ENCODE data around the gene ALMS1.
A peak's percentile ranks its signal among the peaks of the same experiment; 100 is the strongest.
"Not testable (repeated sequence)": the region's sequence is repeated elsewhere in the genome, so short reads cannot be mapped to it uniquely, and the experiment has no call there.

ALMS1 gene, protein sequence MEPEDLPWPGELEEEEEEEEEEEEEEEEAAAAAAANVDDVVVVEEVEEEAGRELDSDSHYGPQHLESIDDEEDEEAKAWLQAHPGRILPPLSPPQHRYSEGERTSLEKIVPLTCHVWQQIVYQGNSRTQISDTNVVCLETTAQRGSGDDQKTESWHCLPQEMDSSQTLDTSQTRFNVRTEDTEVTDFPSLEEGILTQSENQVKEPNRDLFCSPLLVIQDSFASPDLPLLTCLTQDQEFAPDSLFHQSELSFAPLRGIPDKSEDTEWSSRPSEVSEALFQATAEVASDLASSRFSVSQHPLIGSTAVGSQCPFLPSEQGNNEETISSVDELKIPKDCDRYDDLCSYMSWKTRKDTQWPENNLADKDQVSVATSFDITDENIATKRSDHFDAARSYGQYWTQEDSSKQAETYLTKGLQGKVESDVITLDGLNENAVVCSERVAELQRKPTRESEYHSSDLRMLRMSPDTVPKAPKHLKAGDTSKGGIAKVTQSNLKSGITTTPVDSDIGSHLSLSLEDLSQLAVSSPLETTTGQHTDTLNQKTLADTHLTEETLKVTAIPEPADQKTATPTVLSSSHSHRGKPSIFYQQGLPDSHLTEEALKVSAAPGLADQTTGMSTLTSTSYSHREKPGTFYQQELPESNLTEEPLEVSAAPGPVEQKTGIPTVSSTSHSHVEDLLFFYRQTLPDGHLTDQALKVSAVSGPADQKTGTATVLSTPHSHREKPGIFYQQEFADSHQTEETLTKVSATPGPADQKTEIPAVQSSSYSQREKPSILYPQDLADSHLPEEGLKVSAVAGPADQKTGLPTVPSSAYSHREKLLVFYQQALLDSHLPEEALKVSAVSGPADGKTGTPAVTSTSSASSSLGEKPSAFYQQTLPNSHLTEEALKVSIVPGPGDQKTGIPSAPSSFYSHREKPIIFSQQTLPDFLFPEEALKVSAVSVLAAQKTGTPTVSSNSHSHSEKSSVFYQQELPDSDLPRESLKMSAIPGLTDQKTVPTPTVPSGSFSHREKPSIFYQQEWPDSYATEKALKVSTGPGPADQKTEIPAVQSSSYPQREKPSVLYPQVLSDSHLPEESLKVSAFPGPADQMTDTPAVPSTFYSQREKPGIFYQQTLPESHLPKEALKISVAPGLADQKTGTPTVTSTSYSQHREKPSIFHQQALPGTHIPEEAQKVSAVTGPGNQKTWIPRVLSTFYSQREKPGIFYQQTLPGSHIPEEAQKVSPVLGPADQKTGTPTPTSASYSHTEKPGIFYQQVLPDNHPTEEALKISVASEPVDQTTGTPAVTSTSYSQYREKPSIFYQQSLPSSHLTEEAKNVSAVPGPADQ (N-terminal part only)

DNA sequence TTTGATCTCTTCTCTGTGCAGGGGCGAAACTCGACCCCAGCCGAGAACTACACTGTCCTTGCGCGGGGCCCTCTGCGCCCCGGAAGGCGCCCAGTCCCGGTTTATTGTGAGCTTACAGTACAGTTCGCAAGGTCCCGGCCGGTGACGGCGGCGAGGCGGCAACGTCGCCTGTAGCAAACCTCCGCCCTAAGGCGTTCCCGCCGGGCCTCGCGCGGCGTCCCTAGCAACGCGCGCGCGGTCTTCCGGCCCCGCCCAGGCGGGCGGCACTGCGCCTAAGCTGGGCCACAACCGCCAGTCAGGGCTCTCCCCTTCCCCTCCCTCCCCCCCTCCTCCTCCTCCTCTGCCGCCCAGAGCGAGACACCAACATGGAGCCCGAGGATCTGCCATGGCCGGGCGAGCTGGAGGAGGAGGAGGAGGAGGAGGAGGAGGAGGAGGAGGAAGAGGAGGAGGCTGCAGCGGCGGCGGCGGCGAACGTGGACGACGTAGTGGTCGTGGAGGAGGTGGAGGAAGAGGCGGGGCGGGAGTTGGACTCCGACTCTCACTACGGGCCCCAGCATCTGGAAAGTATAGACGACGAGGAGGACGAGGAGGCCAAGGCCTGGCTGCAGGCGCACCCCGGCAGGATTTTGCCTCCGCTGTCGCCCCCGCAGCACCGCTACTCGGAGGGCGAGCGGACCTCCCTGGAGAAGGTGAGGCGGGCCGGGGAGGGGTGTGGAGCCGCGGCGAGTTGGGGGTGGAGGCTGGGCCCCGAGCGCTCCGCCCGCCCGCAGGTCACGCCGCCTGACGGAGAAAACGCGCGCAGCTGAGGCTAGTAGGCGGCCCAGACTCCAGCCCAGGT, at the start of gene ALMS1:
ALMS1 (plus strand) TSS at position 333 of the 838 bp plus-strand sequence; CDS start at position 366, 33 bp downstream.
- peak; percentile 61 to 95 (median 85) for DNase-seq

DNA sequence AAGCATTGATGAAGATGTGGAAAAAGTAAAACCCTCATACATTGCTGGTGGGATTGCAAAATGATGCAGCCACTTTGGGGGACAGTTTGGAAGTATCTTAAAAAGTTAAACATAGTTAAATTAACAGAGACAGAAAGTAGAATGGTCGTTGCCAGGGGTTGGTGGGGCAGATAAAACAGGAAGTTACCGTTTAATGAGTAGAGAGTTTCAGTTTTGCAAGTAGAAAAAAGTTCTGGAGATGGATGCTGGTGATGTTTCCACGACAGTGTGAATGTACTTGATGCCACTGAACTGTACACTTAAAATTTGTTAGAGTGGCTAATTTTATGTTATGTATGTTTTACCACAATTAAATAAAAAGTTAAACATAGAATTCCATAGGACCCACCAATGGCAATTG, 47.8 kb upstream of the ALMS1 start:
- no peak for DNase-seq

DNA sequence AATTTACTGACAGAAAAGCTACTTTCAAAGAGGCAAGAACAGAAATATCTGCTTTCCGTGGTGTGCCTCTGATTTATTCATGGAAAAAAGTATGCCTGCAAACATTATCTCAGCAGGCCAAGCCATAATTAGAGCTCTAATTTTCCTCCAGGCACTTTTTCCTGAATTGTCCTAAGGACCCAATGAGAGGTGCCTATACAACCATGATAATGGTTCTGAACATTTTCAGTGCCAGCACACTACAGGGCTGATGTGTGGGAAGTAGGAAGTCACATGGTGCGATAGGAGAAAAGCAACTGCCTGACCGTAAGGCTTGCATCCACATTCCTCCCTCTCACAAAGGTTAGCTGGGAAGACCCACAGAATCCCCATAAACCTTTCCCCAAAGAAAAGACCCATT, 46.4 kb upstream of the ALMS1 start:
- DNase-seq, result no peak

DNA sequence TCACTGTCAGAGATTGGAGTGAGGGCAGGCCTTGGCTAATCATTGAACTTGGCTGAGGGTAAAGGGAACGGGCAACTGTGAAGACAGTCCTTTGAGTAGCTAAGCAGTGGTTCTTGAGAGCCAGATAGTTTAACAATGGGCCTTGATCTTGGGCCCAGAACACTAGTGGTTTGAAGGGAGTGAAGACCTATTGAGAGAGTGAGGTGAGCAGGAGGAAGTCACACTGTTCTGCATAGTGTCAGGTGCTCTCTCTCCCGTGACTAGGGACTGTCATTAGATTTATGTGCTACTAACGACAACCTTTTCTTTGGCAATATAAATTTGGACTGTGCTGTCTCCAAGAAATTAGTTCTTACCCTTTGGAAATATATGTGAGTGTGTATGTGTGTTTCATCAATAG, 44.6 kb upstream of the ALMS1 start:
- DNase-seq, result no peak

DNA sequence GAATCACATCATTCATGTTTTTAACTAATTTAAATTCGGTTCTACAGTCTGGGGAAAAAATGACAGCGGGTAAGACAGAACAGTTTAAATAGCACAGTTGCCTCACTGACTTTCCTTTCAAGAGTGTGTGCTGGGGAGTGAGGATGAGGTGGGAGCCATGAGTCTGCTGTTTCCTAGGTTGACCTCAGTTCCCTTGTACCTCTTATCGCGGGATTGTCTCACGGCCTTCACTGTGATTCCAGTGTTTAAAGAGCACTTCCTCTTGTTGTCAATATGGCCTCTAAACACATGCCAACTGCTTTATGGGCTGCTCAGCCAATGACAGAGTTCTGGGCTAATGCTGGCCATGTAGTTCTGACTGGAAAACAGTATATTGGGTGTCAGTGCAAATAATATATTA, 41.6 kb upstream of the ALMS1 start:
- no peak for DNase-seq

DNA sequence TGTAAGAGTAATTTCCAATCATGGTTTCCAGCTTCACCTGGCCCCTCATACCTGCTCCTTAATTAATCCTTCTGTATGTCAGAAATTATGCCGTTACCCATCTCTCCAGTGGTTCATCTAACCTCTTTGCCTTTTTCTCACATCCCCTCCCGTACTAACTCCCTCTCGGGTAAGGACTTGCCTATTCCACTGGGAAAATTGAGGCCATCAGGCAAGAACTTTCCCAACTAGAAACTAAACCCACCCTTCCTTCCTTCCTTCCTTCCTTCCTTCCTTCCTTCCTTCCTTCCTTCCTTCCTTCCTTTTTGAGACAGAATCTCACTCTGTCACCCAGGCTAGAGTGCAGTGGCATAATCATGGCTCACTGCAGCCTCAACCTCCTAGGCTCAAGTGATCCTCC, 40.9 kb upstream of the ALMS1 start:
- DNase-seq, result not testable (repeated sequence)

DNA sequence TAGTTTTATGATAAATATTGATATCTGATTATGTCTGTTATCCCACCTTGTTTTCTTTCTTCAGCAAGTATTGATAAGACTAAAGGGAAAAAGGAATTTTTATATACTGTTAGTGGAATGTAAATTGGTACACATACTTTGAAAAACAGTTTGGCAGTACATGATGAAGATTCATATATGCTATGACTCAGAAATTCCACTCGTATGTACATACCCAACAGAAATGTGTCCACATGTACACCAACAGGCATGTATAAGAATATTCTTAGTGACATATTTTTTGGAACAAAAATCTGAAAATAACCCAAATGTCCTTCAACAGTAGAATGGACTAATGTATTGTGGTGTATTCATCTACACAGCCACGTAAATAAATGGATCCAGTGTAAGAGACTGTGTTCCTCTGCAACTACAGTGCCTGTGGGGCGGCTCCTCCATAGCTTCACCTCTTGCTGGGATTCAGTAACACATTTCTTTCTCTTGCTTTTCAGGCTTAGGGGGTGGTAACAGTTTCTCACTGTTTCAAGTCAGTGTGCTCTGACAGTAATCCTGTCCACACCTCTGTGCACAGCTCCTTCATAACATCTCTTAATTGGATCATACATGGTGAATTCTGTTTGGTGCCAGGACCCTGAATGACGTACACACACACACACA, 35.5 kb upstream of the ALMS1 start:
- no peak for DNase-seq

DNA sequence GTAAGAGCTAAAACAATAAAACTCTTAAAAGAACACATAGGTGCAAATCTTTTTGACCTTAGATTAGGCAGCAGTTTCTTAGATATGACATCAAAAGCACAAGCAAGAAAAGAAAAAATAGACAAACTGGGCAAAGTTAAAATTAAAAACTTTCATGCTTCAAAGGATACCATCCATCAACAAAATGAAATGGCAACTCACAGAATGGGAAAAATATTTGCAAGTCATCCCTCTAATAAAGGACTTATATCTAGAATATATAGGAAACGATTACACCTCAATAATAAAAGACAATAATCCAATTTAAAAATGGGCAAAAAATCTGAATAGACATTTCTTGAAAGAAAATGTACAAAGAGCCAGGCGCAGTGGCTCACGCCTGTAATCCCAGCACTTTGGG, 29.5 kb upstream of the ALMS1 start:
- DNase-seq, result no peak

DNA sequence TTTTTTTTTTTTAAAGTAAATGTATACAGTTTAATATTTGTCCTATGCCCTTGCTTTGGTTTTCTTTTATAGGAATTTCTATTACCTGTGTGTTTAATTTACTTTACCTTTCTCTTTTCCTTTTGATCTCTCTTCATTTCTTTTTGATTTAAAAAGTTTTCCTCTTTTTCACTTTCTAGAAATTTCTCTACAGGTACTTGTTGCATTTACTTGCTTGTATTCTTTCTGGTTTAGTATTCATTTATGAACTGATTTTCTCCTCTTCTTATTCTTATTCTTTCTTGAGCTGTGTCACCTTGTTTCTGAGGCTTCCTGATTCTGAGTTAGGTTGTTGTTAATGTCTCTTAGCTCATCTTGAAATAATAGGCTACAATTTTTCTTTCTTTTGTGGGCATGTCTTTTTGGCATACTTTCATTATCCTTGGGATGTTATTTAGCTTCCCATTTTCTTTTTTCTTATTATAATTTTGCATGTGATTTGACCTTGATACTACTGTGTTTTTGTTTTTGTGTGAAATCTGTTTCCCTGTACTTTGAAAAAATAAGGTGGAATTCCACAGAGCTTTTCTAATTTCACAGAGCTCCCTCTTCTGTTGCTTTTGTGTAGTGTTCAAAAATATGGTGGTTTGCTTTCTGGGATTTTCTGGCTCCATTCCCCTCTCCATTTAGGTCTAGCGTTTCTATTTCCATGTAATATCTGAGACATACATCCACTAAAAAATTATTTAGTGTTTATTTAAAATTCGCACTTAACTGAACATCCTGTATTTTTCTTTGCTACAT, 25.5 kb upstream of the ALMS1 start:
- DNase-seq, result no peak

DNA sequence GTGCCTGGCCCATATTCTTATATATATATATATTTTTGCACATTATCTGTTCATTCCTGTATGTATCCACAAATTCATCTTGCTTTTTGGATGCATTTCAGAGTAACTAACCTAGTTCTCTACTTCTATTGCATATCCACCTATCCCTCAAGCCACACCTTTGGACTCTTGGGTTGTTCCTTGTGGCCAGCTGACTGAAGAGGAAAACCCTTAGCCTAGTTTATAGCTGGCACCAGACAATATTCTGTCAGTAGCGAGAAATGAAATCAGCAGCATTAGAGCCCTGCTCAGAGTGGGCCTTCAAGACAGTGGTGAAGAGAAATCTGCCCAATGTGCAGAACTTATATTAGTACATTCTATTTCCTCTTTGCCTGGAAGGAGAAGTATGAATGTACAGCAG, 19.6 kb upstream of the ALMS1 start:
- DNase-seq, result no peak

DNA sequence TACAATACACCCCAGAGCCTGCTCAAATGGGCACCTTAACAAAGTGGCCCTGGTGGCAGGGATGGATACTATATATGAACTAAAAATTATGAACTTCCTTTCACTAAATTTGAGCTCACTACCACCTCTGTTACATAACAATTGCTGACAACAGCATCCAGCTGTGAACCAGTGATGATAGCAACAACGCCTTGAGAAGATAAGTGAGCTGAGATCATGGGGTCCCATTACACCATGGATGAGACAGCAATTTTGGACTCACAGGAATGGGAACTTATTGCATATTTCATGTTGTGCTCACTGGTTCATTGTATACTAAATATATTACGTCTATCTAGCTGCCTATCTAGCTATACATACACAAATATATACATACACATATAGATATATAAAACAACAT, 16.9 kb upstream of the ALMS1 start:
- DNase-seq, result no peak

DNA sequence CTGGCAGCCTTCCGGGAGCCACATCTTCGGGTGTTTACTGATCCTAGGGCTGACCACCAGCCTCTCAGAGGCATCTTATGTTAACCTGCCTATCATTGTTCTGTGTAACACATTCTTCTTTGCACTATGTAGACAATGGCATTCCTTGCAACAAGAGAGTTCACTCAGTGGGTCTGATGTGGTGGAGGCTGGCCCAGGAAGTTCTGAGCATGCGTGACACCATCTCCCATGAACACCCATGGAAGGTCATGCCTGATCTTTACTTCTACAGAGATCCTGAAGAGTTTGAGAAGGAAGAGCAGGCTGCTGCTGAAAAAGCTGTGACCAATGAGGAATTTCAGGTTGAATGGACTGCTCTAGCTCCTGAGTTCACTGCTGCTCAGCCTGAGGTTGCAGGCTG, 15.3 kb upstream of the ALMS1 start:
- no peak for DNase-seq

DNA sequence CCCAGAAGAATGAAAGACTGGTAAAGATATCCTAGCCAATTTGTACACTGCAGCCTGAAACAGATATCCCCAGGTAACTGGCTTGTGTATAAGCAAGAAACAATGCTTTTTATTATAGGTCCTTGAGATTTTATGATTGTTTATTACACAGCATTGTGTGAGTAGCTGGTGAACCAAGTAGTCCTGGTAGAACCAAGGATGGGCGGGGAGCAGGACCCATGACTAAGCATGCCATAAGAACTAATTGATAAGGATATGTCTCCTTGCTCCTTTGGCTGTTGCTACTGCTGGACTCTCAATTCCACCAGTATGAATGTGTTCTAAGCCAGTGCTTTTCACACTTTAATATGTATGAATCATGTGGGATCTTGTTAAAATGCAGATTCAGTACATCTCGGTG, 12.3 kb upstream of the ALMS1 start:
- no peak for DNase-seq

DNA sequence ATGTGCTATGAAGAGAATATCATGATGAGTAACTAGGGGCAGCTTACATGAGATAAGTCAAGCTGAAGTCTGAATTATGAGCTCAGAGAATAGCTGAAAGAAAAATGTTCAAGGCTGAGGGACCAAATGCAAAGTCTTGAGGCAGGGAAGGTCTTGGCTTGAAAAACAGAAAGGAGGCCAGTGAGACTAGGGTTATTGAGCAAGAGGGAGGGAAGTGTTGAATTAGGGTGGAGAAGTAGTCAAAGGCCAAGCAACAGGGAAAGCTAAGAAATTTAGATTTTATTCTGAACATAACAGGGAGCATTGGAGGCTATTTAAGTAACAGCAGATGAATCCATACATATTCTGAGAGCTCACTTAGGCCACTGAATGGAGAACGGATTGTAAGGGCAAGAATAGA, 11.4 kb upstream of the ALMS1 start:
- no peak for DNase-seq

DNA sequence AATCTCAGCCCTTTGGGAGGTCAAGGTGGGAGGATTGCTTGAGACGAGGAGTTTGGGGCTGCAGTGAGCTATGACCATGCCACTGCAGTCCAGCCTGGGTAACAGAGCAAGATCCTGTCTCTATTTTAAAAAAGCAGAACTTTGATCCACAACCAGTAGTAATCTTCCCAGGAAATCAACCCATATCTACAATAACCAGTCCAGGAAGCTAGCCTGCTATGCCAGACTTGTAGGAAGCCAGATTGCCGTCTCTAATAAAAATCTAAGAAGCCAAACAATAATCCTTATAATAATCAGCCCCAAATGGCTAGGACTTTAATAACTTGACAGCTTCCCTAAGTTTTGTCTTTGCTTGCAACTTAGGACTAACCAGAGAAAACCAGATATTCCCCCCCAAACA, 9.0 kb upstream of the ALMS1 start:
- DNase-seq, result no peak

DNA sequence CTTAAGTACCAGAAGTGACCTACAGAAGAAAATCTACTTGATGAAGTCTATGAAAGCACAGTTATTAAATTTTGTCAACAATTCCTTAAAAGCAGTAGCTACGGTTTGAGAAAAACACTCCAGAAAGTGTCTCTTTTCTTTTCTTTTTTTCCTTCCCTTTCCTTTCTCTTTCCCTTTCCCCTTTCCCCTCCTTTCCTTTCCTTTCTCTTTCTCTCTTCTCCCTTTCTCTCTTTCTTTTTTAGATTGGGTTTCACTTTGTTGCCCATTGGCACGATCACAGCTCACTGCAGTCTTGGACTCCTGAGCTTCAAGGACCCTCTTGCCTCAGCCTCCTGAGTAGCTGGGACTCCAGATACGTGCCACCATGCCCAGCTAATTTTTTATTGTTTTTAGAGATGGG, 2.6 kb upstream of the ALMS1 start:
- no peak for DNase-seq

DNA sequence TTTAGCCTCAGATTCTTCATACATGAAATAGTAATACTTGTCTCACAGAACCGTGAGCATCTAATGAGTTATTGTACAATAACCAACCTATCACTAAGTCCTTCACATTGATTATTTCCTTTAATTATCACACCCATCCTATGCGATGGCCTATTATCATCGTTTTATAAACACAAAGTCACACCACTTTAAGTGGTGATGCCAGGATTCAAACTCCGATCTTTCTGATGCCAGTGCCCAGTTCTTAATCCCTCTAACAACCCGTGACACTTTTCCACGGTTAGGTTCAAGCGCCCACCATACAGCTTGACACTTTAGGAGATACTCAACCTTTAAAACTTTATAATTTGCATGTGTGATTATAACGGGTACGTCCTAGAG, 523 bp upstream of the ALMS1 start:
- no peak for DNase-seq

DNA sequence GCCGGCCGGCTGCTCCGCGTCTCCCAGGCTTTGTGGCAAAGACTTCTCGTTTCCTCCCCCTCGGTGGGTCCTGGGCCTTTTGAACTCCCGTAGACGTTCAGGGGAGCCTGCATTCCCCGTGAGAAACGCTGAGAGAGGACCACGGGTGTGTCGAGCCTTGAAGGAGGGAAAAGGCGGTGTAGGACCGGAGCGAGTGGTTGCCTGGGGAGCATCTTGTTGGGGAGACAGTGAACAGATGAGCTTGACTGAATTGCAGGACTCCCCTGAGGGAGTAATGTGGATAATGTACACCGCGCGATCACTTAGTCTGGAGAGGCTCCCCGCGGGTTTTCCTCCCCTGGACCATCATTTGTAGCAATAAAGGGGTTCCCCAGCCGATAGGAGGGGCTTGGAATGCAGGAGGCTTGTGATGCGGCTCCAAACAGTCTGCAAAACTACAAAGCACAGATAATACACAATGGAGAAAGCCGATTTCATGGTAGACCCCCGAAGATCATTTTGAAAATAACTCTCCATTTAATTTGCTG, 769 bp downstream of the ALMS1 start:
- DNase-seq, result peak in 7 of 58 donors; percentile 33 to 76 (median 56)

All from anterior cingulate cortex (tissue), 58 donors.